Mucosa of rectum (tissue), 2 donors: ENCODE results near the gene PLD3.
"Not testable (repeated sequence)": the region's sequence is repeated elsewhere in the genome, so short reads cannot be mapped to it uniquely, and the experiment has no call there.

Experiments
- H3K27ac ChIP-seq, 2 donors: one replicate each; pipeline ENCODE4 v1.7.0; 2013; ENCODE audit warnings: inconsistent platforms in 2 of 2, low read depth in 2 of 2, low read length in 2 of 2
- H3K27me3 ChIP-seq, 2 donors: one replicate each; pipeline ENCODE4 v1.7.0; 2013; ENCODE audit warnings: low read length in 2 of 2; ENCODE audit not compliant: control insufficient read depth in 2 of 2, insufficient read depth in 2 of 2
- H3K36me3 ChIP-seq, 2 donors: one replicate each; pipeline ENCODE4 v1.7.0; 2013; ENCODE audit warnings: low read length in 2 of 2; ENCODE audit not compliant: control insufficient read depth in 2 of 2, insufficient read depth in 2 of 2
- H3K4me1 ChIP-seq, 2 donors: one replicate each; pipeline ENCODE4 v1.7.0; 2013; ENCODE audit warnings: low read length in 2 of 2, mild to moderate bottlenecking in 1 of 2; ENCODE audit not compliant: control insufficient read depth in 2 of 2, insufficient read depth in 2 of 2
- H3K4me3 ChIP-seq, 2 donors: one replicate each; pipeline ENCODE4 v1.7.0; 2013; ENCODE audit warnings: low read length in 2 of 2
- H3K9ac ChIP-seq, 2 donors: one replicate each; pipeline ENCODE4 v1.7.0; 2013; ENCODE audit warnings: low read length in 2 of 2, low read depth in 1 of 2, mild to moderate bottlenecking in 1 of 2
- H3K9me3 ChIP-seq, 2 donors: one replicate each; pipeline ENCODE4 v1.7.0; 2013; ENCODE audit warnings: low read length in 2 of 2; ENCODE audit not compliant: control insufficient read depth in 2 of 2
- donor health status: healthy.
- donor health status: Normal muscosa, but diverticular disease.

The PLD3 gene

GRCh38 chr19:40332669-40333068 lies 15.8 kb upstream of the PLD3 start:
- Histone ChIP-seq H3K9ac (no peak overlapping the region), H3K36me3 (peaks cover 40 to 46% of the 10 kb centered on the region in 2 donors), H3K9me3 (no peaks in the 10 kb centered on the region), H3K27ac (no peak overlapping the region), H3K27me3 (no peaks in the 10 kb centered on the region), H3K4me1 (no peaks in the 10 kb centered on the region), H3K4me3 (no peak overlapping the region)

GRCh38 chr19:40333083-40333482 lies 15.4 kb upstream of the PLD3 start:
- not testable (repeated sequence) for H3K9me3 ChIP-seq
- peaks cover 40 to 45% of the 10 kb centered on the region in 2 donors for H3K36me3 ChIP-seq

GRCh38 chr19:40335101-40335500 lies 13.4 kb upstream of the PLD3 start:
- Histone ChIP-seq H3K4me1 (no peaks in the 10 kb centered on the region), H3K9ac (no peak overlapping the region), H3K4me3 (no peak overlapping the region), H3K27ac (no peak overlapping the region), H3K36me3 (peaks cover 27 to 38% of the 10 kb centered on the region in 2 donors), H3K9me3 (no peaks in the 10 kb centered on the region), H3K27me3 (no peaks in the 10 kb centered on the region)

More at GRCh38 chr19:40333083-40333482, 15.4 kb upstream of the PLD3 start:
- H3K4me1 ChIP-seq, H3K9ac ChIP-seq, H3K27ac ChIP-seq, H3K27me3 ChIP-seq, H3K4me3 ChIP-seq: not testable (repeated sequence)

- Histone ChIP-seq H3K4me3 (no peak overlapping the region), H3K9ac (no peak overlapping the region), H3K36me3 (peaks cover 23 to 34% of the 10 kb centered on the region in 2 donors), H3K27ac (no peak overlapping the region), H3K4me1 (no peaks in the 10 kb centered on the region), H3K9me3 (no peaks in the 10 kb centered on the region), H3K27me3 (no peaks in the 10 kb centered on the region)
These were observed 12.5 kb upstream of the PLD3 start for GRCh38 chr19:40335855-40336600.

GRCh38 chr19:40336601-40336900 lies 11.9 kb upstream of the PLD3 start:
- H3K27me3 ChIP-seq = no peaks in the 10 kb centered on the region
- H3K9ac ChIP-seq = no peak overlapping the region
- H3K36me3 ChIP-seq = peaks cover 20 to 30% of the 10 kb centered on the region in 2 donors

GRCh38 chr19:40337107-40337506 lies 11.4 kb upstream of the PLD3 start:
- Histone ChIP-seq H3K36me3 (peaks cover 18 to 30% of the 10 kb centered on the region in 2 donors), H3K4me3 (no peak overlapping the region), H3K27me3 (no peaks in the 10 kb centered on the region), H3K9me3 (no peaks in the 10 kb centered on the region), H3K27ac (no peak overlapping the region), H3K9ac (no peak overlapping the region), H3K4me1 (no peaks in the 10 kb centered on the region)

More at GRCh38 chr19:40336601-40336900, 11.9 kb upstream of the PLD3 start:
- no peak overlapping the region for H3K27ac ChIP-seq
- H3K4me1 ChIP-seq = no peaks in the 10 kb centered on the region
- no peaks in the 10 kb centered on the region for H3K9me3 ChIP-seq
- H3K4me3 ChIP-seq = no peak overlapping the region

GRCh38 chr19:40337594-40337993 lies 10.9 kb upstream of the PLD3 start:
- Histone ChIP-seq H3K9me3 (no peaks in the 10 kb centered on the region), H3K4me1 (no peaks in the 10 kb centered on the region), H3K27me3 (no peaks in the 10 kb centered on the region), H3K27ac (no peak overlapping the region), H3K4me3 (no peak overlapping the region), H3K36me3 (peaks cover 17 to 28% of the 10 kb centered on the region in 2 donors), H3K9ac (no peak overlapping the region)

GRCh38 chr19:40339018-40339728 lies 9.3 kb upstream of the PLD3 start:
- H3K4me3 ChIP-seq = no peak overlapping the region
- H3K36me3 ChIP-seq = peaks cover 9 to 23% of the 10 kb centered on the region in 2 donors
- no peaks in the 10 kb centered on the region for H3K27me3 ChIP-seq
- no peak overlapping the region for H3K27ac ChIP-seq
- no peak overlapping the region for H3K9ac ChIP-seq
- H3K9me3 ChIP-seq = no peaks in the 10 kb centered on the region
- H3K4me1 ChIP-seq = no peaks in the 10 kb centered on the region

- no peak overlapping the region for H3K9ac ChIP-seq
- H3K9me3 ChIP-seq = no peaks in the 10 kb centered on the region
- H3K27ac ChIP-seq = no peak overlapping the region
- no peaks in the 10 kb centered on the region for H3K27me3 ChIP-seq
- peaks cover 0 to 9% of the 10 kb centered on the region in 2 donors for H3K36me3 ChIP-seq
- H3K4me3 ChIP-seq = no peak overlapping the region
- no peaks in the 10 kb centered on the region for H3K4me1 ChIP-seq
These were observed 6.7 kb upstream of the PLD3 start for GRCh38 chr19:40341601-40342482.
